CD4-positive, alpha-beta memory T cell (primary cell): ENCODE data around the gene EPHA8. TPM values are rescaled to one million over a fixed set of nuclear protein-coding genes. Genes with fewer than 3 reads are reported as not detected.
A peak's percentile ranks its signal among the peaks of the same experiment; 100 is the strongest.

Experiments used
- CTCF ChIA-PET: fragments of 350-600 bp; sonication (Branson Sonifier 250); formaldehyde crosslinking; loops from one replicate; lab custom pipeline; 2021; ENCODE audit warnings: inconsistent platforms; ENCODE audit not compliant: partially characterized antibody; lab: Charles Lee
- POLR2A ChIA-PET: fragments of 350-600 bp; sonication (Branson Sonifier 250); formaldehyde crosslinking; loops from one replicate; lab custom pipeline; 2021; ENCODE audit not compliant: partially characterized antibody; lab: Charles Lee
- DNase-seq, 5 donors: peaks; one replicate each; pipeline versions ENCODE4 v3.0.0 to v3.0.0-alpha.2; 2020 to 2022; ENCODE audit warnings: mixed read lengths in 1 of 5
- H3K27ac ChIP-seq: one replicate; pipeline ENCODE4 v1.7.0; 2013; ENCODE audit warnings: low read depth, low read length
- H3K27me3 ChIP-seq: 2 replicates; pipeline ENCODE4 v1.7.0; 2013; ENCODE audit warnings: mild to moderate bottlenecking, low read length, moderate library complexity; ENCODE audit not compliant: insufficient read depth
- H3K36me3 ChIP-seq: 2 replicates; pipeline ENCODE4 v1.7.0; 2013; ENCODE audit warnings: mild to moderate bottlenecking, low read length, moderate library complexity; ENCODE audit not compliant: insufficient read depth
- H3K4me1 ChIP-seq: 2 replicates; pipeline ENCODE4 v1.7.0; 2013; ENCODE audit warnings: mild to moderate bottlenecking, low read length, moderate library complexity; ENCODE audit not compliant: insufficient read depth
- H3K4me3 ChIP-seq, 2 donors: one replicate each; pipeline ENCODE4 v1.7.0; 2013; ENCODE audit warnings: low read length in 2 of 2, mild to moderate bottlenecking in 1 of 2
- H3K9me3 ChIP-seq, 2 donors: one replicate each; pipeline ENCODE4 v1.7.0; 2013; ENCODE audit warnings: low read length in 2 of 2, control low read depth in 1 of 2; ENCODE audit not compliant: control insufficient read depth in 1 of 2
- H3K27ac Mint-ChIP-seq, 7 donors: one replicate each; pipeline ENCODE4 v1.8.0; 2020 to 2021; ENCODE audit warnings: mixed read lengths in 7 of 7, mild to moderate bottlenecking in 6 of 7, inconsistent platforms in 3 of 7, moderate library complexity in 3 of 7
- H3K27me3 Mint-ChIP-seq, 2 donors: one replicate each; pipeline ENCODE4 v1.8.0; 2020 to 2021; ENCODE audit warnings: mixed read lengths in 2 of 2
- H3K36me3 Mint-ChIP-seq, 2 donors: one replicate each; pipeline ENCODE4 v1.8.0; 2020 to 2021; ENCODE audit warnings: mixed read lengths in 2 of 2, inconsistent platforms in 1 of 2, mild to moderate bottlenecking in 1 of 2
- H3K4me1 Mint-ChIP-seq, 4 donors: one replicate each; pipeline ENCODE4 v1.8.0; 2020 to 2021; ENCODE audit warnings: mixed read lengths in 4 of 4, mild to moderate bottlenecking in 1 of 4
- H3K4me3 Mint-ChIP-seq, 8 donors: one replicate each; pipeline ENCODE4 v1.8.0; 2020 to 2021; ENCODE audit warnings: mixed read lengths in 8 of 8, mild to moderate bottlenecking in 7 of 8, moderate library complexity in 6 of 8, inconsistent platforms in 3 of 8
- H3K9me3 Mint-ChIP-seq, 8 donors: one replicate each; pipeline ENCODE4 v1.8.0; 2020 to 2021; ENCODE audit warnings: mixed read lengths in 8 of 8, mild to moderate bottlenecking in 5 of 8, inconsistent platforms in 3 of 8, moderate library complexity in 1 of 8
- intact Hi-C: fragments of 100-400 bp; cut with micrococcal nuclease; formaldehyde crosslinking; loops from one replicate; pipeline ENCODE4 v1.15.1; 2023
- polyA plus RNA-seq, 2 donors: library from polyadenylated mRNA; unstranded; fragments of 300-500 nt; fragmentation: Illumina TruSeq; gene quantifications; one replicate each; pipeline ENCODE4 v1.2.3, GENCODE V29; 2021
- total RNA-seq, 2 experiments: library from RNA; stranded (reverse); gene quantifications; one replicate each; pipeline ENCODE4 v1.2.3, GENCODE V29; 2021

The EPHA8 gene
- total and polyA plus RNA-seq, 4 experiments from 2014 or later, result not detected

DNA sequence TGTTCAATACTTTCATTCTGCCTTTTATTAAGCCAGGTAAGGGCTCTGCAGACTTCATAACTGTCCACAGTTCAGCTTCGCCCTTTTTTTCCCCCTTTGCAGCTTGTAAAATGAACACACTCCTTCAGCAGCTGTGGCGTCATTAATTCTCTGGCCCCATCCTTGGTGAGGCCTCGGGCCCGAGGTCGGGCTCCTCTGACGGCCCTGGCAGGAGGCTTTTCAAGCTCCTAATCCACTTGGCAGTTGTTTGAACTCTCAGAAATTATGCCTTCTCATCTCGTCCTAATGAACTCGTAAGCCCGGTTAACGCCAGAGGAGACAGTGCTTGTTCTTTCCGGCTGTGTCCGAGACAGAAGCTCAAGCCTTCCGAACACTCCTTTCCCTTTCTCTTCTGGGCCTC, 18.1 kb upstream of the EPHA8 start:
- CTCF ChIA-PET, result no interaction called here
- Mint-ChIP-seq H3K4me1 (no peaks in the 10 kb centered on the region), H3K27ac (no peak overlapping the region), H3K36me3 (no peaks in the 10 kb centered on the region), H3K27me3 (peaks cover 20 to 23% of the 10 kb centered on the region in 2 donors), H3K4me3 (no peak overlapping the region), H3K9me3 (no peaks in the 10 kb centered on the region)
- Histone ChIP-seq H3K36me3 (no peaks in the 10 kb centered on the region), H3K27ac (no peak overlapping the region), H3K4me3 (no peak overlapping the region), H3K4me1 (no peaks in the 10 kb centered on the region), H3K9me3 (no peaks in the 10 kb centered on the region), H3K27me3 (no peaks in the 10 kb centered on the region)
- DNase-seq, result no peak
- intact Hi-C loops, result no loop called here
- POLR2A ChIA-PET, result interaction anchor here (0.7 kb wide), 1 partner anchor 870 kb away, joined by 3 read pairs; no protein-coding TSS in a partner anchor

DNA sequence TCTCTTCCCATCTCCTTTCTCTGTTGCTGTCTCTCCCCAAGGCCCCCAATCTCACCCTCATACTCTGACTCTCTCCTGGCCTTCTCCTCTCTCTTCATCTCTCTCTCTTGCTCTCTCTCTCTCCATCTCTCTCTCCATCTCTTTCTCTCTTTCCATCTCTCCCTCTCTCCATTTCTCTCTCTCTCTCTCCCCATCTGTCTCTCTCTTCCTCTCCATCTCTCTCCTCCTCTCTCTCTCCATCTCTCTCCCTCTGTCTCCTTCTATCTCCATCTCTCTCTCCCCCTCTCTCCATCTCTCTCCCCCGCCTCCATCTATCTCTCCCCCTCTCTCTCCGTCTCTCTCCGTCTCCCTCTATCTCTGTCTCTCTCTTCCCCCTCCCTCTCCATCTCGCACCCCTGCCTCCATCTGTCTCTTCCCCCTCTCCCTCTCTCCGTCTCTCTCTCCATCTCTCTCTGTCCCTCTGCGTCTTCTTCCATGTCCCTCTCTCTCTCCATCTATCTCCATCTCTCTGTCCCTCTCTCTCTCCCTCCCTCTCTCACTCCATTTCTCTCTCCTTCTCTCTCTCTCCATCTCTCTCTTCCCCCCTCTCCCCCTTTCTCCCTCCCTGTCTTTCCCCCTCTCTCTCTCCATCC, 16.0 kb upstream of the EPHA8 start:
- Mint-ChIP-seq H3K4me3 (no peak overlapping the region), H3K27ac (peak overlapping the region in 1 of 7 donors; percentile 41), H3K36me3 (no peaks in the 10 kb centered on the region), H3K27me3 (peaks cover 24 to 27% of the 10 kb centered on the region in 2 donors), H3K9me3 (no peaks in the 10 kb centered on the region), H3K4me1 (no peaks in the 10 kb centered on the region)
- no peak for DNase-seq
- no peak overlapping the region for H3K27ac ChIP-seq
- ChIA-PET CTCF (no interaction called here), POLR2A (no interaction called here)
- H3K27me3 ChIP-seq, result no peaks in the 10 kb centered on the region
- no peaks in the 10 kb centered on the region for H3K4me1 ChIP-seq
- no peak overlapping the region for H3K4me3 ChIP-seq
- H3K9me3 ChIP-seq, result no peaks in the 10 kb centered on the region
- intact Hi-C loops, result no loop called here
- no peaks in the 10 kb centered on the region for H3K36me3 ChIP-seq

DNA sequence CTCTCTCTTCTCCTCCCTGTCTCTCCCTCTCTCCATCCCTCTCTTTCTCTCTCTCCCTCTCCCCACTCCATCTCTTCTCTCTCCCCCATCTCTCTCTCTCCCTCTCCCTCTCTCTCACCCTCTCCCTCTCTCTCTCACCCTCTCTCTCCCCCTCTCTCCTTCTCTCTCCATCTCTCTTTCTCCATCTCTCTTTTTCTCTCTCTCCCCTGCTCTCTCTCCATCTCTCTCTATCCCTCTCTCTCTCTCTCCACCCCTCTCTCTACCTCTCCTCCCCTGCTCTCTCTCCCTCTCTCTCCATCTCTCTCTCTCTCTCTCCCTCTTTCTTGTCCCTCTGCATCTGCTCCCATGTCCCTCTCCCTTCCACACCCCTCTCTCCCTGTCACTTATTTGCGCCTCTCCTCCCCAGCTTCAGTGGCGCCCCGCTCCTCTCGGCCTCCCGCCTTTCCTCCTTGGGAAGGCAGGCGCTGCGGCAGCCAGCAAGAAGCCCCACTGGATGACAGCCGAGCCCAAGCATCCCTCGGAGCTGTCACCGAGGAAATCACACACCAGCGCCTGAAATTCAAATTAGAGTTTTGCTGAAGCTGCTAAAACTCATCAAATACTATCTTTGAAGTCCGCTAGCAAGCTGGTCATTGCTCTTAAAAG, 15.3 kb upstream of the EPHA8 start:
- POLR2A ChIA-PET, result no interaction called here
- no peaks in the 10 kb centered on the region for H3K27me3 ChIP-seq
- no peaks in the 10 kb centered on the region for H3K36me3 ChIP-seq
- no peaks in the 10 kb centered on the region for H3K4me1 ChIP-seq
- CTCF ChIA-PET, result no interaction called here
- Mint-ChIP-seq H3K9me3 (no peaks in the 10 kb centered on the region), H3K27ac (no peak overlapping the region), H3K36me3 (no peaks in the 10 kb centered on the region), H3K4me3 (no peak overlapping the region), H3K27me3 (peaks cover 30 to 33% of the 10 kb centered on the region in 2 donors), H3K4me1 (no peaks in the 10 kb centered on the region)
- no peak for DNase-seq
- H3K9me3 ChIP-seq, result no peaks in the 10 kb centered on the region
- intact Hi-C loops, result no loop called here
- H3K27ac ChIP-seq, result no peak overlapping the region
- H3K4me3 ChIP-seq, result no peak overlapping the region

DNA sequence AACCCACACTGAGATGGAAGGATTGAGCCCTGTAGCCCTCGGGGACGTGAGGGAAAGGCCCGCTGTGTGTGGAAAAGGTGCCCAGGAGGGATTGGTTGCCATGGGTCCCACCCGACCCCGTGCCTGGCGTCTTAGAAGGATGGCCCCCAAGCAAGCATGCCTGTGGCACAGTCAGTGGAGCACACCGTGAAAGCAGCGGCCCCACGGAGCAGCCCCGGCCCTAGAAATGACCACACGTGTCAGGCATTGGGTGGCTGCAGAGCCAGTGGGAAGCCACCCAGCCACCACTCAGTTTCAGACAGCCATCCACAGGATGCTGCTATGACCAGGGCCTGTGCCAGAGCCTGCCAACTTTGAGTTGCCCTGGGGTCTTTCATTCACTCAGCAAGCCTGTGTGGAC, 13.3 kb upstream of the EPHA8 start:
- H3K4me3 ChIP-seq, result no peak overlapping the region
- no peaks in the 10 kb centered on the region for H3K9me3 ChIP-seq
- Mint-ChIP-seq H3K36me3 (no peaks in the 10 kb centered on the region), H3K27ac (no peak overlapping the region), H3K4me3 (no peak overlapping the region), H3K4me1 (peaks cover 0 to 1% (median 0%) of the 10 kb centered on the region in 4 donors), H3K27me3 (peaks cover 34 to 43% of the 10 kb centered on the region in 2 donors), H3K9me3 (no peaks in the 10 kb centered on the region)
- DNase-seq, result no peak
- H3K27me3 ChIP-seq, result no peaks in the 10 kb centered on the region
- no peaks in the 10 kb centered on the region for H3K36me3 ChIP-seq
- H3K4me1 ChIP-seq, result no peaks in the 10 kb centered on the region
- intact Hi-C loops, result no loop called here
- POLR2A ChIA-PET, result no interaction called here
- CTCF ChIA-PET, result no interaction called here
- no peak overlapping the region for H3K27ac ChIP-seq

DNA sequence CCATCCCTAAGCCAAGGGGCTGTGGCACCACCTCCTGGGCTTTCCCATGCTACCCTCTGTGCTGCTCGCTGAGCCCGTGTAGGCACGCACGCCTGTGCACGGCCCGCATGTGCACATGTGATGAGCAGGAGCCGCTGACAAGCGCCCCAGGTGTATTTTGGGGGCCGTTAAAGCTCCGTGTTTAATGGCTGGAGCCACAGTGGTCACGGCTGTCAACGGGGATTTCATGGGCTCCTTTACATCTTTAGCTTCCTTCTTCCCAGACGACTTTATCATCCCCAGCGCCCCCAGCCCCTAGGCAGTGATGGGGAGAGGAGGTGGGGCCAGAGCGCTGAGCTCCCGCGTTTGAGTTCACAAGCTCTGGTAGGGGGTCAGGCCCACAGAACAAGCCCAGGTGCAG, 11.7 kb upstream of the EPHA8 start:
- Histone ChIP-seq H3K9me3 (no peaks in the 10 kb centered on the region), H3K4me1 (no peaks in the 10 kb centered on the region), H3K27ac (no peak overlapping the region), H3K27me3 (no peaks in the 10 kb centered on the region), H3K36me3 (no peaks in the 10 kb centered on the region), H3K4me3 (no peak overlapping the region)
- no peaks in the 10 kb centered on the region for H3K9me3 Mint-ChIP-seq
- H3K36me3 Mint-ChIP-seq, result no peaks in the 10 kb centered on the region
- H3K27me3 Mint-ChIP-seq, result peaks cover 45 to 51% of the 10 kb centered on the region in 2 donors
- intact Hi-C loops, result no loop called here
- POLR2A ChIA-PET, result no interaction called here
- H3K4me1 Mint-ChIP-seq, result peaks cover 0 to 4% (median under 1%) of the 10 kb centered on the region in 4 donors
- no peak for DNase-seq
- CTCF ChIA-PET, result no interaction called here
- no peak overlapping the region for H3K27ac Mint-ChIP-seq
- no peak overlapping the region for H3K4me3 Mint-ChIP-seq

DNA sequence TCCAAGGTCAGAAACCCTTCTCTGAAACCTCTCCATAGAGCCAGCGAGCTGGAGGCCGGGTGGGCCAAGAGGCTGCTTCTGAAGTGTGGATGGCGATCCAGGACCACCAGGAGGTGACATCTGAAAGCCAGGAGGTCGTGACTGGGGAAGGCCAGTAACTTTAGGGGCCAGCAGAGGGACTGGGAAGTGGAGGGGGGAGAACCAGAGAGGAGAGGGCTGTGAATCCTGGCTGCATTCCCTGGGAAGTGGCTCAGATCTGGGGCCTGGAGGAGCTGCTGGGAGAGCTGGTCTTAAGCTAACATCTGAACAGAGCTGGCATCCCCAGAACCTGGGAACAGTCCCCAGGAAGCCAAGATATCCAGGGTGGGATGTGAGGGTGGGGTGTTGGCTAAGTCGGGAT, 11.3 kb upstream of the EPHA8 start:
- POLR2A ChIA-PET, result no interaction called here

DNA sequence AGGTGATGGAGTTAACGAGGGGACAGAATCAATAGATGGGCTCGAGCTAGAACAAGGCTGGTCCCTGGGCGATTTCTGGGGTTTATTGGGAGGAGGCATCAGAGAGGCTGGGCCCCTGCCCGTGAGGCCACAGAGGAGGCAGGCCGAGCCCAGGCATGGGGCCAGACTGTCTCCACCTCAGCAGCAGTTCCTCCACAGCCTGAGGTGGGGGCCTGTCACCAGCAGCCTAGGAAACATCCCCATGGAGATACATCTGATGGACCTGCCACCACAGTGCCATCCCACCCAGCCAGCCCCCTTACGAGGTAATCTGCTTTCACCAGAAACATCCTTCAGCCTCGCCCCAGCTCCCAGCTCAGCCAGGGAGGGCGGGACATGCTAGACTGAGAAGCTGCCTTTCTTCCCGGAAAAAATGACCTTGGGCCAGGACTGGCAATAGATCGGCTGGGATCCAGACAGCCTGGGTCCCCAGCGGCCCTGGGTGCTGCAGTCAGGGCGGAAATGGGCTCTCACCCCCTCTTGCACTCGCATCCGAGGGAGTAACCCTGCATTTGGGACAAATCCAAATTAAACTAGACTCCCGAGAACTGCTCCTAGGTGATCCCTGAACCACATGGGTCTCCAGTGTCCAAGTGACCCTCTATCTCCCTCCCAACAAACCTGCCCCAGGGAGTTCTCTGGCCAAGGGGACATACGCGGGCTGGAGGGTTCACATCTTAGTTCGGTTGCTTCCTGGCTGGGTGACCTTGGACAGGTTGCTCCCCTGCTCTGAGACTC, 10.0 kb upstream of the EPHA8 start:
- no peak for DNase-seq
- no peaks in the 10 kb centered on the region for H3K36me3 Mint-ChIP-seq
- ChIA-PET CTCF (no interaction called here), POLR2A (no interaction called here)
- H3K9me3 Mint-ChIP-seq, result no peaks in the 10 kb centered on the region
- no peak overlapping the region for H3K4me3 Mint-ChIP-seq
- Histone ChIP-seq H3K27me3 (no peaks in the 10 kb centered on the region), H3K9me3 (no peaks in the 10 kb centered on the region), H3K4me1 (no peaks in the 10 kb centered on the region), H3K36me3 (no peaks in the 10 kb centered on the region), H3K4me3 (no peak overlapping the region), H3K27ac (no peak overlapping the region)
- intact Hi-C loops, result no loop called here
- H3K4me1 Mint-ChIP-seq, result peaks cover 0 to 4% (median under 1%) of the 10 kb centered on the region in 4 donors
- no peak overlapping the region for H3K27ac Mint-ChIP-seq
- H3K27me3 Mint-ChIP-seq, result peaks cover 43 to 51% of the 10 kb centered on the region in 2 donors

More for the DNA sequence above, 11.3 kb upstream of the EPHA8 start:
- no peaks in the 10 kb centered on the region for H3K9me3 ChIP-seq
- H3K4me1 ChIP-seq, result no peaks in the 10 kb centered on the region
- Mint-ChIP-seq H3K4me3 (no peak overlapping the region), H3K36me3 (no peaks in the 10 kb centered on the region), H3K9me3 (no peaks in the 10 kb centered on the region), H3K27me3 (peaks cover 45 to 52% of the 10 kb centered on the region in 2 donors), H3K27ac (no peak overlapping the region), H3K4me1 (peaks cover 0 to 4% (median under 1%) of the 10 kb centered on the region in 4 donors)
- intact Hi-C loops, result no loop called here
- no peaks in the 10 kb centered on the region for H3K36me3 ChIP-seq
- H3K27ac ChIP-seq, result no peak overlapping the region
- DNase-seq, result no peak
- no peak overlapping the region for H3K4me3 ChIP-seq
- no peaks in the 10 kb centered on the region for H3K27me3 ChIP-seq
- CTCF ChIA-PET, result no interaction called here
